ENCODE measurements around the gene DCX. TPM values are rescaled to one million over a fixed set of nuclear protein-coding genes. Genes with fewer than 3 reads are reported as not detected.

The DCX gene
- total RNA-seq, 1 experiment from 2014 or later = 0.13 TPM

GRCh38 chrX:111270339-111270738, 141.7 kb downstream of the DCX start, which contains the start of gene CAPN6:
Gene CAPN6 (minus strand): TSS chrX:111270483. CDS start chrX:111263936, 6,547 bp downstream.
- intact Hi-C loops (cut with micrococcal nuclease; ENCODE audit: unreplicated experiment) = no loop called here
- no peak for DNase-seq (ENCODE audit: low read depth, low spot score)
- Histone ChIP-seq H3K4me3 (ENCODE audit: low read depth in 2 of 2, low read length in 2 of 2) (no peak within 1 kb of the TSS), H3K27ac (ENCODE audit: low read length) (no peak within 1 kb of the TSS), H3K27me3 (ENCODE audit: control insufficient read depth, insufficient read depth, low read length) (0 out of 2 replicates have a peak, but pooled peaks cover 2% of the 10 kb centered on the region), H3K9me3 (ENCODE audit: control insufficient read depth, insufficient read depth, low read depth, low read length) (no peaks in the 10 kb centered on the region), H3K4me1 (ENCODE audit: control insufficient read depth, insufficient read depth, low read length) (no peaks in the 10 kb centered on the region), H3K36me3 (ENCODE audit: control insufficient read depth, insufficient read depth, low read length) (no peaks in the 10 kb centered on the region)
- ChIA-PET POLR2A (no interaction called here), CTCF (interaction anchor here (0.6 kb wide), 1 partner anchor 1951 kb away, joined by 3 read pairs; no protein-coding TSS in a partner anchor)
- no peak for ATAC-seq
- no TSS peak for BruUV-seq (replicated peaks)
- TF ChIP-seq SIN3A (IDR thresholded peaks at IDR 0.05; ENCODE audit: borderline replicate concordance, insufficient read depth, low read depth, low read length) (no peak), POLR2AphosphoS5 (IDR thresholded peaks at IDR 0.05; ENCODE audit: low read depth, low read length) (no peak), TCF7L2 (IDR thresholded peaks at IDR 0.05; ENCODE audit: low read depth, low read length) (no peak), REST (IDR thresholded peaks at IDR 0.05; ENCODE audit: insufficient read depth in 1 of 2, low read depth in 2 of 2, low read length in 1 of 2) (no peak), CTCF (IDR thresholded peaks at IDR 0.05) (no peak)
- in situ Hi-C loops (cut with HindIII; ENCODE audit: low pct_unique_long_range_greater_than_20kb, low sequenced_read_pairs) = no loop called here

GRCh38 chrX:111268506-111268905, 143.5 kb downstream of the DCX start:
- Histone ChIP-seq H3K4me1 (ENCODE audit: control insufficient read depth, insufficient read depth, low read length) (no peaks in the 10 kb centered on the region), H3K27ac (ENCODE audit: low read length) (no peak overlapping the region), H3K4me3 (ENCODE audit: low read depth in 2 of 2, low read length in 2 of 2) (no peak overlapping the region), H3K36me3 (ENCODE audit: control insufficient read depth, insufficient read depth, low read length) (no peaks in the 10 kb centered on the region), H3K9me3 (ENCODE audit: control insufficient read depth, insufficient read depth, low read depth, low read length) (no peaks in the 10 kb centered on the region), H3K27me3 (ENCODE audit: control insufficient read depth, insufficient read depth, low read length) (0 out of 2 replicates have a peak, but pooled peaks cover 2% of the 10 kb centered on the region)
- CTCF ChIA-PET = no interaction called here
- no peak for ATAC-seq
- intact Hi-C loops (cut with micrococcal nuclease; ENCODE audit: unreplicated experiment) (loop anchor here (10.0 kb wide), 1 partner anchor 176 kb away; no protein-coding TSS in a partner anchor), in situ Hi-C loops (cut with HindIII; ENCODE audit: low pct_unique_long_range_greater_than_20kb, low sequenced_read_pairs) (no loop called here)
- no peak for DNase-seq (ENCODE audit: low read depth, low spot score)
- no TSS peak for BruUV-seq (replicated peaks)
- TF ChIP-seq CTCF (IDR thresholded peaks at IDR 0.05) (no peak), REST (IDR thresholded peaks at IDR 0.05; ENCODE audit: insufficient read depth in 1 of 2, low read depth in 2 of 2, low read length in 1 of 2) (no peak), TCF7L2 (IDR thresholded peaks at IDR 0.05; ENCODE audit: low read depth, low read length) (no peak), POLR2AphosphoS5 (IDR thresholded peaks at IDR 0.05; ENCODE audit: low read depth, low read length) (no peak), SIN3A (IDR thresholded peaks at IDR 0.05; ENCODE audit: borderline replicate concordance, insufficient read depth, low read depth, low read length) (no peak)
- POLR2A ChIA-PET = no interaction called here

Measured in Panc1 (cell line).